Skeletal muscle tissue (tissue), 4 donors: Measurements from ENCODE around the gene MRPS22. TPM values are rescaled to one million over a fixed set of nuclear protein-coding genes. Genes with fewer than 3 reads are reported as not detected.

Source experiments
- H3K27ac ChIP-seq: one replicate; pipeline ENCODE4 v1.7.0; 2013; ENCODE audit warnings: mild to moderate bottlenecking, low read depth, low read length, inconsistent platforms
- H3K27me3 ChIP-seq, 3 donors: one replicate each; pipeline ENCODE4 v1.7.0; 2013; ENCODE audit warnings: low read length in 3 of 3; ENCODE audit not compliant: control insufficient read depth in 3 of 3, insufficient read depth in 3 of 3
- H3K36me3 ChIP-seq, 3 donors: one replicate each; pipeline ENCODE4 v1.7.0; 2013; ENCODE audit warnings: low read length in 3 of 3; ENCODE audit not compliant: control insufficient read depth in 3 of 3, insufficient read depth in 3 of 3
- H3K4me1 ChIP-seq, 3 donors: one replicate each; pipeline ENCODE4 v1.7.0; 2013; ENCODE audit warnings: low read length in 3 of 3, mild to moderate bottlenecking in 3 of 3; ENCODE audit not compliant: control insufficient read depth in 3 of 3, insufficient read depth in 3 of 3
- H3K4me3 ChIP-seq, 3 donors: one replicate each; pipeline ENCODE4 v1.7.0; 2013; ENCODE audit warnings: low read length in 3 of 3
- H3K9ac ChIP-seq, 3 donors: one replicate each; pipeline ENCODE4 v1.7.0; 2013; ENCODE audit warnings: low read length in 3 of 3, mild to moderate bottlenecking in 3 of 3, moderate library complexity in 2 of 3, low read depth in 1 of 3
- H3K9me3 ChIP-seq, 3 donors: one replicate each; pipeline ENCODE4 v1.7.0; 2013; ENCODE audit warnings: low read length in 3 of 3; ENCODE audit not compliant: control insufficient read depth in 3 of 3
- total RNA-seq: library from RNA; depleted of rRNA; stranded (reverse); fragments of >200 nt; gene quantifications from one replicate; pipeline ENCODE4 v1.2.3, GENCODE V29; 2014
- donor health status: Osteomylitis.

Gene MRPS22
- total RNA-seq, 1 donor from 2014 or later: 79.9 TPM

DNA sequence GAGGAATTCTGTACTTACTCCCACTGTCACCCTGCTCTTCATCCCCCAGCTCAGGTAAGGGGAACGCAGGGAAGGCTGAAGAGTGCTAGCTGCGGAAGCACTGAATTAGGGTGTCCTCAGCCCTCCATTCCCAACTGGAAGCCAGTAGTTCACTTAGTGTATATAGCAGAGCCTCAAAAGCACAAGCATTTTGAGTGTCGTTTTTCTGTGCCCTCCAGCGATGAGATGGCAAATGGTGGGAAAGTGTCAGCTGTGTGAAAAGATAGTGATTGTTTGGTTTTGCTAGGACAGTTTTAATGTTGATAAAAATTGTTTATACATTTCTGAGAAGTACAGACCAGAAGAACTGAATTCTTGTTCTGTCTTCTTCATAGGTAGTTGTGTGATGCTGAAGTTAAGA is 10.8 kb downstream of the MRPS22 start:
- H3K9ac ChIP-seq: no peak overlapping the region
- H3K27ac ChIP-seq: no peak overlapping the region
- H3K9me3 ChIP-seq: no peaks in the 10 kb centered on the region
- no peaks in the 10 kb centered on the region for H3K4me1 ChIP-seq
- peaks cover 49 to 83% (median 82%) of the 10 kb centered on the region in 3 donors for H3K36me3 ChIP-seq
- H3K4me3 ChIP-seq: no peak overlapping the region
- no peaks in the 10 kb centered on the region for H3K27me3 ChIP-seq

DNA sequence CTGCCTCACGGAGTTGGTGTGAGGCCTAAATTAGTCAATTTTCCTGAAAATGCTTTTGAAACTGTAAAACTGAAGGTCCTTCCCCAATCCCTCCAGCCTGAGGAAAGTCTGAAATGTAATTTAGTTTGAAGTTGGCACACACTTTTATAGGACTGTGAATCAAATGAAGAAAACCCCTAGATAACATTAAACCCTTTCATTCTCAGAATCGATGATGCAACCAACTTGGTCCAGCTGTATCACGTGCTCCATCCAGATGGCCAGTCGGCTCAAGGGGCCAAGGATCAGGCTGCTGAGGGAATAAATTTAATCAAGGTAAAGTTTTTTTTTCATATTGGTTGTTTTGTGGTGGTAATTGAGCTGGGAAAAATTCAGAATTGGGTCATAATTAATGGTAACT is 11.7 kb downstream of the MRPS22 start:
- Histone ChIP-seq H3K9me3 (no peaks in the 10 kb centered on the region), H3K4me1 (no peaks in the 10 kb centered on the region), H3K9ac (no peak overlapping the region), H3K36me3 (peaks cover 50 to 86% (median 84%) of the 10 kb centered on the region in 3 donors), H3K4me3 (no peak overlapping the region), H3K27me3 (no peaks in the 10 kb centered on the region), H3K27ac (no peak overlapping the region)

DNA sequence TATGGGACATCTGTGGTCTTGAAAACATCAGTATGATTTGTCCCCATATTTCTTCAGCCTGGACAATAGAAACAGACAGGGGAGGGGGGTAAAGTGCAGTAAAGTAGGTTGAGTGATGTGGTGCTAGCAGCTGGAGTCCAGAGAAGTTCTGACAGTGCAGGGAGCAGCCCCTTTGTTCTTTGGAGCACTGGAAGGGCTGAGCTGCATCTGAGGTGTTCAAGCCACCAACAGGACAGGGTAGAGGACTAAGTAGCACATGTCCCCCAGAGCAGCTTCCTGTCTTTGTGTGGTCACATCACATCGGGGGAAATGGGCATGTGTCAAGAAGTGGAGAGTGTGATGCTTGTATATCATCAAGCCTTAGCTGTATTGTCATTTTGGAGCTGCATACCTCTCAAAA is 12.1 kb downstream of the MRPS22 start:
- Histone ChIP-seq H3K9ac (no peak overlapping the region), H3K4me1 (no peaks in the 10 kb centered on the region), H3K27me3 (no peaks in the 10 kb centered on the region), H3K4me3 (no peak overlapping the region), H3K27ac (no peak overlapping the region), H3K36me3 (peaks cover 50 to 87% (median 84%) of the 10 kb centered on the region in 3 donors), H3K9me3 (no peaks in the 10 kb centered on the region)

DNA sequence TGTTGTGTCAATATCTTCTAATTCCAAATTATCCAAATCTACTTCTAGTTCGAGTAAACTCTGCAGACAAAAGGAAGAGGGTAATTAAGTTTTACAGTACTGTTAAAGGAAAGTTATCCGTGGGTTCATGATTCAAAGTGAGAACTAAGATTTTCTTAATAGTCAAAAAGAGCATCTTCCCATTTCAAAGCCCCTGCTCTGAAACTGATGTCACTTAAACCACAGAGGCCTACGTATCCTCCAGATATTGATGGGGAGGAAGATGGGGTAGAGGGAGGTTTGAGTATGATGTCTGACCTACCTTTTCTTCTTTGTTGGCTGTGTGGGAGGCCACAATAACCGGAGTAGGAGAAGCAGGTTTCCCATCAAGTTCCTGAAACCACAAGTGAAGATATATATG is 14.1 kb downstream of the MRPS22 start:
- no peak overlapping the region for H3K4me3 ChIP-seq
- H3K36me3 ChIP-seq: peaks cover 50 to 86% (median 82%) of the 10 kb centered on the region in 3 donors
- no peaks in the 10 kb centered on the region for H3K4me1 ChIP-seq

DNA sequence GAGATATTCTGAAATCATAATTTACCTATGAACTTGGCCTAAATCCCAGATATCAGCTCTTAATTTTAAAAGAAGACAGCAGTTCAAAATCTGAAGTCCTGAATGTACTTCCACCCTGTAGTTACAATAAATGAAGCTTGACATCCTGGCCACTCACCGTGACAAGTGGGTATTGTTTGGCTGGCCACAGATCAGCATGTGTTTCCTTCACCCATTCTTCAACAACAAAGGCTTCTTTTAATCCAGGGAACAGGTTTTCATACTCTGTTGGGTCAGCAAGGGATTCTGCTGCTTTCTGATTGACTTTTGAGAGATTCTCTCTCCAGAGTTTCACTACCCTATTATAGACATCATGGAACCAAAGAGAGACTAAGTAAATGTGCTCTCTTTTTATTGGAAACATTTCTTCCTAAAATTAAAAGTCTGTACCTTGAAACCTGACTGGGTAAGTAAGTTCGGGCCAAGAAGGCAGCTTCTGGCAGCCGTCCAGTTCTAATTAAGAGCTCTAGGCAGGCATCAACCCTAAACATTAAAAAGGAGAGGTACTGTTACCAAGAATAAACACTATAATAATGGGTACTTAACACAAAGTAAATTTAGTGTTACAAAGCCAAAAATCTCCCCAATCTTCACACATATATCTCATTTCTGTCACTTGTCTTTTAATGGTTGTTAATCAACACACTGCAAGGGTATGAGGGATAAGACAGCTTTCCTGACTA is 15.2 kb downstream of the MRPS22 start:
- Histone ChIP-seq H3K4me3 (no peak overlapping the region), H3K9ac (no peak overlapping the region), H3K27ac (no peak overlapping the region), H3K36me3 (peaks cover 58 to 91% (median 81%) of the 10 kb centered on the region in 3 donors), H3K27me3 (no peaks in the 10 kb centered on the region), H3K9me3 (no peaks in the 10 kb centered on the region), H3K4me1 (no peaks in the 10 kb centered on the region)

More for the DNA sequence above, 14.1 kb downstream of the MRPS22 start:
- H3K9ac ChIP-seq: no peak overlapping the region
- no peak overlapping the region for H3K27ac ChIP-seq
- H3K27me3 ChIP-seq: no peaks in the 10 kb centered on the region
- no peaks in the 10 kb centered on the region for H3K9me3 ChIP-seq

DNA sequence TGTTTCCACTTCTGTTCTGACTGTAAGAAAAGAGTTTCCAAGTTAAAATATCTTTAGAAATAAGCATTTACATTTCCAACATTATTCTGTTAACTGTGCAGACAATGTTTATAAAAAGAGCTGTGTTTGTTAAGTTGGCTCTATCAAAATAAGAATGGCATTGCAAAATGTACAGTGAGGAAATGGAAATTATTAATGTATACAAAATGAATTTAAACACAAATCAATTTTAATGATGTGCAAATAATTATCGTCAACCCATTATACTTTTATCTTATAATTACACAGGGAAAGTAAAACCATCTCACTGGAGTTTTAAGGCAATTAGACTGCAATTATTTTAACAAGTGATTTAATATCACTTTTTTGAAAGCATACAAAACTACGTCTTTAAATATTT is 17.5 kb downstream of the MRPS22 start:
- Histone ChIP-seq H3K9ac (no peak overlapping the region), H3K27me3 (no peaks in the 10 kb centered on the region), H3K4me3 (no peak overlapping the region), H3K4me1 (no peaks in the 10 kb centered on the region), H3K36me3 (peaks cover 45 to 83% (median 81%) of the 10 kb centered on the region in 3 donors), H3K27ac (no peak overlapping the region), H3K9me3 (no peaks in the 10 kb centered on the region)

DNA sequence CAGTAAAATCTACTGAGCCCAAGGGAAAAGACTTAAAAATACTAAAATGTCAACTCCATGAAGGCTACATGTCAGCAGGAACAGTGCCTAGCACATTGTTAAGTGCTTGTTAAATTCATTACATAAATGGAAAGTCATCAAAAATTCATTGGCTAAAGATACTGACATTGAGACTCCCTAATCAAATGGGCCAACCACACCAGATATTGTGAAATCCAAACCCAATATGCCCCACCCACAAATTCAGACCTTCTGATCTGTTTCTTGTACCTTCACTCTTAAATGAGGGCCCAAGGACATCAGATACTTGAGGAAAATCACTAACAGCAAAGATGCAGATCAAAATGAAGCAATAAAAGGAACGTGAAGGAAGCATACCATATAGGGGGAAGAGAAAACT is 20.7 kb downstream of the MRPS22 start:
- no peak overlapping the region for H3K4me3 ChIP-seq
- H3K27ac ChIP-seq: no peak overlapping the region
- H3K4me1 ChIP-seq: no peaks in the 10 kb centered on the region
- peaks cover 38 to 83% (median 79%) of the 10 kb centered on the region in 3 donors for H3K36me3 ChIP-seq
- no peaks in the 10 kb centered on the region for H3K9me3 ChIP-seq
- H3K9ac ChIP-seq: no peak overlapping the region
- H3K27me3 ChIP-seq: no peaks in the 10 kb centered on the region

DNA sequence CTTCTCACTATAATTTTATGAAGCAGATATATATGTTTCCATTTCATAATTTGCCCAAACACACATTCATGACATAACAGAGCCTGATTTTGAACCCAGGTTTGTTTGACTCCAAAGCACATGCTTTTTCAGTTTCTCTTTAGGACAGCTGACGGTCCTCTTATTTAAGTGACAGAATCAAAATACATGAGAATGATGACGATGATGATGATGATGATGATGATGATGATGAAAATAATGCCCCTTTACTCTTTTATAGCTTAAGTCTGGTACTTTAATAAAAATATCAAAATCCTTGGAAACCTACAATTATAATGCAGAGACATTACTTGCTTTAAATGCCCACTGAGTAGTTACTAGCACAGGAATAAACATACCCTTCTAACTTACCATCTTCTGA is 30.3 kb downstream of the MRPS22 start:
- H3K4me1 ChIP-seq: no peaks in the 10 kb centered on the region
- peaks cover 23 to 82% (median 73%) of the 10 kb centered on the region in 3 donors for H3K36me3 ChIP-seq
- no peaks in the 10 kb centered on the region for H3K27me3 ChIP-seq
- H3K27ac ChIP-seq: no peak overlapping the region
- no peak overlapping the region for H3K9ac ChIP-seq
- no peaks in the 10 kb centered on the region for H3K9me3 ChIP-seq
- H3K4me3 ChIP-seq: no peak overlapping the region

DNA sequence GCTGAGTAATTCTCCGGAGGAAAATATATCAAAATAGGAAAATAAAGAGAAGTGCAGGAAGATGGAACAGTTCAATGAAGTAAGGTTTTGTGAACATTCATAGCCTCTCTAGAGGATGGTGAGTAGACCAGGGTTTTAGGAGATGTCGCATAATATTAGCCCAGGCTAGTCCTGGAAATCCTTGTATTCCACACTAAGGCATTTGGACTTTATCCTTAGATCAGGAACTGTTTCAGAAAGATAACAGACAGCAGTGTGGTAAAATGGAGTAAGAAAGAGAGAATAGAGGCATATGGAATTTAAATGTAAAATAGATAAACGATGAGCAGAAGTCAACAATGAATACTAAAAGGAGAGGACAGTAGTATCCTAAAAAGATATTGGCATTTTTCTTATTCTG is 33.6 kb downstream of the MRPS22 start:
- H3K27me3 ChIP-seq: no peaks in the 10 kb centered on the region
- no peaks in the 10 kb centered on the region for H3K4me1 ChIP-seq
- no peaks in the 10 kb centered on the region for H3K9me3 ChIP-seq
- no peak overlapping the region for H3K9ac ChIP-seq
- H3K4me3 ChIP-seq: no peak overlapping the region
- H3K27ac ChIP-seq: no peak overlapping the region
- H3K36me3 ChIP-seq: peaks cover 11 to 71% (median 52%) of the 10 kb centered on the region in 3 donors

DNA sequence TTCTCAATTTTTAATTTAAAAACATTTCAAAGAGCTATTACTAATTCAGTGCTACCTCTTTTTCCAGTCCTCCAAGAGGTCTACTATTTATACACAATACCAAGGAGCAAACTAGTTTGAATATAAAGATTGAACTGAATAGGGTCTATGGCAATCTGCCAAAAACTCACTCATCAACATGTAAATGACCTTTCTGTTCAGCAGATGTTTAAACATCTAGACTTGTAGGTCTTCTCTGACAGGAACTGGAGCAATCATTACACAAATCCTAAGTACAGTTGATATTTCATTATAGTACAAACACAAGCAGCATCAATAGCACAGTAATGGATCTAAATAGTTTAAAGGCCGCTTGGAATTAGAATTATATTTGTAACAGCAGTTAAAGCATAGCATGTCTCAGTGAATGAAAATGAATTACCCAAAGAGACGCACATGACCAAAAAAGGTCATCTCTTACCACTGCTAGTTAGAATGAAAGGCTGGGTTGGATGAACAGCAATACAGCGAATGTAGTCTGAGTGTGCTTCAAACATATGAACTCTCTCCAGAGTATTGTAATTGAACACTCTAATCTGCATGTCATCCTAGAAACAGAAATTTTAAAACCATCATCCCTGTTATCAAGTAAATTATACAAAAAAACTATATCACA is 34.9 kb downstream of the MRPS22 start:
- Histone ChIP-seq H3K27me3 (no peaks in the 10 kb centered on the region), H3K36me3 (peaks cover 6 to 59% (median 42%) of the 10 kb centered on the region in 3 donors)

More for the DNA sequence above, 34.9 kb downstream of the MRPS22 start:
- Histone ChIP-seq H3K9me3 (no peaks in the 10 kb centered on the region), H3K4me1 (no peaks in the 10 kb centered on the region), H3K9ac (no peak overlapping the region), H3K4me3 (no peak overlapping the region), H3K27ac (no peak overlapping the region)
